Adrenal gland (tissue), 12 donors: ENCODE measurements around the gene RHBDF2. TPM values are rescaled to one million over a fixed set of nuclear protein-coding genes. Genes with fewer than 3 reads are reported as not detected.
"Not testable (repeated sequence)": the region's sequence is repeated elsewhere in the genome, so short reads cannot be mapped to it uniquely, and the experiment has no call there.

Experiments
- DNase-seq, 7 donors: peaks; one replicate each; pipeline ENCODE4 v3.0.0-alpha.2; 2019 to 2020
- H3K27ac ChIP-seq, 5 donors: fragments of 200-600 bp; sonication (generic) in 4 of 5; 1 replicate in 3 of 5; 2 replicates in 2 of 5; pipeline versions ENCODE4 v1.5.1 to v1.8.0; 2016 to 2020; ENCODE audit warnings: mild to moderate bottlenecking in 1 of 5
- H3K27me3 ChIP-seq: fragments of 200-600 bp; 2 replicates; pipeline ENCODE4 v1.8.0; 2021
- H3K36me3 ChIP-seq, 2 donors: fragments of 200-600 bp; replicated peaks in 1 of 2; 1 replicate in 1 of 2; 2 replicates in 1 of 2; pipeline versions ENCODE4 v1.5.1 to v1.8.0; 2018 to 2022
- H3K4me1 ChIP-seq, 2 donors: fragments of 200-600 bp; replicated peaks in 1 of 2; 1 replicate in 1 of 2; 2 replicates in 1 of 2; pipeline versions ENCODE4 v1.5.1 to v1.8.0; 2018 to 2021
- H3K4me3 ChIP-seq, 4 donors: fragments of 200-600 bp; sonication (generic) in 3 of 4; one replicate each; pipeline ENCODE4 v1.5.1; 2016 to 2018
- H3K9me3 ChIP-seq, 3 donors: fragments of 200-600 bp; sonication (generic) in 1 of 3; replicated peaks in 1 of 3; 1 replicate in 2 of 3; 2 replicates in 1 of 3; pipeline versions ENCODE4 v1.5.1 to v1.8.0; 2016 to 2021
- CTCF ChIP-seq, 6 experiments: fragments of 450-650 bp in 4 of 6; fragments of 200-600 bp in 2 of 6; sonication (generic) in 1 of 6; IDR thresholded peaks; 1 replicate in 5 of 6; 2 replicates in 1 of 6; pipeline versions ENCODE4 v1.5.1 to v1.8.0; 2016 to 2021; ENCODE audit warnings: antibody characterized with exemption in 6 of 6, mild to moderate bottlenecking in 2 of 6, moderate library complexity in 1 of 6
- POLR2A ChIP-seq, 2 donors: fragments of 450-650 bp; IDR thresholded peaks; one replicate each; pipeline ENCODE4 v1.6.1; 2017; ENCODE audit warnings: antibody characterized with exemption in 2 of 2, mild to moderate bottlenecking in 2 of 2, moderate library complexity in 1 of 2
- WGBS, 4 donors: extraction: QIAGEN DNeasy Blood & Tissue Kit in 2 of 4; methylation state at CpG; one replicate each; pipeline versions ENCODE4 v1.1.5 to v1.1.7; 2013 to 2017; 5-methylcytosine and 5-hydroxymethylcytosine counted together
- intact Hi-C, 2 donors: fragments of 100-400 bp; cut with DNase I; formaldehyde crosslinking; loops; one replicate each; pipeline versions ENCODE4 v1.14.1 to v1.15.0; 2022 to 2023
- polyA plus RNA-seq, 3 donors: library from polyadenylated mRNA; stranded (reverse); fragments of 200-250 nt in 2 of 3; fragments of 350-450 nt in 1 of 3; fragmentation: Illumina TruSeq in 1 of 3; extraction: RNeasy Lipid Tissue Mini Kit (QIAGEN cat#74804) in 1 of 3; gene quantifications; one replicate each; pipeline ENCODE4 v1.2.3, GENCODE V29; 2013 to 2014
- total RNA-seq, 9 donors: library from RNA; depleted of rRNA in 4 of 9; stranded (reverse); fragments of >200 nt in 4 of 9; fragments of 120-200 nt in 1 of 9; fragmentation: NEBNext Ultra II Directional in 1 of 9; extraction: Animal tissue kit (Norgen Biotek cat#: 25700) in 1 of 9; gene quantifications; one replicate each; pipeline versions ENCODE4 v1.1.0 to v1.2.4, GENCODE V29; 2013 to 2023
- donor health status: healthy with polysubstance abuse.
- donor health status: Bipolar disorder and iron deficiency.
- donor health status: DM: yes; HTN: yes; CAD: no.
- donor health status: DM: no; HTN: no; CAD: no.
- donor health status: DM: no; HTN: no; CAD: no.
- donor health status: DM: yes; HTN: yes; CAD: no.

Gene RHBDF2
- total and polyA plus RNA-seq, 12 donors: 4.9 to 156 (median 40.3) TPM

GRCh38 chr17:76528528-76529223 is 27.5 kb upstream of the RHBDF2 start:
- TF ChIP-seq POLR2A (IDR thresholded peaks at IDR 0.05) (no peak), CTCF (IDR thresholded peaks at IDR 0.05) (no peak)
- peaks cover 24 to 55% of the 10 kb centered on the region in 2 donors for H3K4me1 ChIP-seq
- intact Hi-C loops: loop anchor here in 1 of 2 donors (10.0 kb wide), 2 partner anchors 56 to 96 kb away; partner anchors contain the start of gene ST6GALNAC2
- H3K27ac ChIP-seq: peak overlapping the region in 4 of 5 donors; percentile 62 to 91 (median 78)
- no peaks in the 10 kb centered on the region for H3K36me3 ChIP-seq
- H3K27me3 ChIP-seq: no peaks in the 10 kb centered on the region
- DNase-seq: peak in 1 of 7 donors; percentile 24
- no peak overlapping the region for H3K4me3 ChIP-seq
- H3K9me3 ChIP-seq: no peaks in the 10 kb centered on the region
- 55 to 64% (median 62%) methylated on average over 29 to 31 of the region's 31 CpGs for WGBS, 4 donors

- H3K9me3 ChIP-seq: no peaks in the 10 kb centered on the region
- H3K36me3 ChIP-seq: no peaks in the 10 kb centered on the region
- no peaks in the 10 kb centered on the region for H3K27me3 ChIP-seq
- no peak overlapping the region for H3K4me3 ChIP-seq
- TF ChIP-seq CTCF (IDR thresholded peaks at IDR 0.05) (no peak), POLR2A (IDR thresholded peaks at IDR 0.05) (no peak)
- peak overlapping the region in 4 of 5 donors; percentile 62 to 91 (median 78) for H3K27ac ChIP-seq
- H3K4me1 ChIP-seq: peaks cover 24 to 58% of the 10 kb centered on the region in 2 donors
- intact Hi-C loops: loop anchor here in 1 of 2 donors (10.0 kb wide), 2 partner anchors 57 to 97 kb away; partner anchors contain the start of gene ST6GALNAC2
- WGBS, 4 donors: 54 to 80% (median 69%) methylated on average over 5 to 15 of the region's 15 CpGs
- DNase-seq: peak in 1 of 7 donors; percentile 23
Observed at GRCh38 chr17:76528156-76528527, 26.9 kb upstream of the RHBDF2 start.

GRCh38 chr17:76527430-76528111 is 26.3 kb upstream of the RHBDF2 start:
- Histone ChIP-seq H3K4me3 (no peak overlapping the region), H3K27ac (peak overlapping the region in 4 of 5 donors; percentile 62 to 91 (median 75)), H3K27me3 (no peaks in the 10 kb centered on the region), H3K4me1 (peaks cover 24 to 58% of the 10 kb centered on the region in 2 donors), H3K9me3 (no peaks in the 10 kb centered on the region), H3K36me3 (no peaks in the 10 kb centered on the region)
- WGBS, 4 donors: 34 to 42% (median 40%) methylated on average over 16 to 26 of the region's 26 CpGs
- peak in 2 of 6 experiments; percentile 26 to 38 for TF ChIP-seq CTCF (IDR thresholded peaks at IDR 0.05)
- TF ChIP-seq POLR2A (IDR thresholded peaks at IDR 0.05): no peak
- DNase-seq: peak in 4 of 7 donors; percentile 34 to 83 (median 44)
- intact Hi-C loops: loop anchor here in 1 of 2 donors (10.0 kb wide), 2 partner anchors 57 to 97 kb away; partner anchors contain the start of gene ST6GALNAC2

- not testable (repeated sequence) for H3K9me3 ChIP-seq, H3K27me3 ChIP-seq, H3K4me3 ChIP-seq, DNase-seq, H3K36me3 ChIP-seq
- Histone ChIP-seq H3K4me1 (peaks cover 24 to 58% of the 10 kb centered on the region in 2 donors), H3K27ac (peak overlapping the region in 3 of 5 donors; percentile 69 to 91 (median 81))
- intact Hi-C loops: loop anchor here in 1 of 2 donors (10.0 kb wide), 2 partner anchors 58 to 98 kb away; partner anchors contain the start of gene ST6GALNAC2
- WGBS, 4 donors: 65 to 77% (median 72%) methylated on average over 9 of the region's 9 CpGs
Observed at GRCh38 chr17:76527016-76527415, 25.8 kb upstream of the RHBDF2 start.

GRCh38 chr17:76525513-76525833 is 24.2 kb upstream of the RHBDF2 start:
- 75 to 91% (median 81%) methylated on average over 7 to 8 of the region's 8 CpGs for WGBS, 4 donors
- peaks cover 24 to 48% of the 10 kb centered on the region in 2 donors for H3K4me1 ChIP-seq
- intact Hi-C loops: loop anchor here in 1 of 2 donors (10.0 kb wide), 2 partner anchors 59 to 99 kb away; partner anchors contain the start of gene ST6GALNAC2
- H3K27me3 ChIP-seq, DNase-seq, H3K4me3 ChIP-seq, H3K9me3 ChIP-seq, H3K36me3 ChIP-seq: not testable (repeated sequence)
- peak overlapping the region in 1 of 5 donors; percentile 64 for H3K27ac ChIP-seq
